NCI-H446 (cell line): Measurements from ENCODE around the gene ZDHHC8.

Experiments
- DNase-seq, 2 experiments: peaks; one replicate each; lab custom pipeline; 2025; lab: John Stamatoyannopoulos, UW

Gene ZDHHC8

DNA sequence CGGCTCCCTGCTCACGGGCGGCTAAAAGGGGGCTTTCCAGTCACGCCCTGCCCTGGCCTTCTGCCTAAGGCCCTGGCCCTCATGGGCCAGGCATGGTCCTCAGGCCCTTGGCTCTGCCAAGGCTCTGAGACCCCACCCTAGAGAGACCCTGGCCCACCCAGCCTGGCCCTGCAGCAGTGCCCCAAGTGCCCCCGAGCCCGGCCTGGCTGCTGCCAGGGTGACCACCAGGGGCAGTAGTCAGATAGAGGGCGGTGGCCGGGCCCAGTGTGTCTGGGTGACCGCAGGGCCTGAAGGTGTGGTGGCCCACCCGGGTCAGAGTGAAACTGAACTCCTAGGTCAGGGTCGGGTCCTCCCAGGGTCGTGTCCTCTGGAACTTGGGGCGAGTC lies 48.6 kb downstream of the ZDHHC8 start:
- no peak for DNase-seq

DNA sequence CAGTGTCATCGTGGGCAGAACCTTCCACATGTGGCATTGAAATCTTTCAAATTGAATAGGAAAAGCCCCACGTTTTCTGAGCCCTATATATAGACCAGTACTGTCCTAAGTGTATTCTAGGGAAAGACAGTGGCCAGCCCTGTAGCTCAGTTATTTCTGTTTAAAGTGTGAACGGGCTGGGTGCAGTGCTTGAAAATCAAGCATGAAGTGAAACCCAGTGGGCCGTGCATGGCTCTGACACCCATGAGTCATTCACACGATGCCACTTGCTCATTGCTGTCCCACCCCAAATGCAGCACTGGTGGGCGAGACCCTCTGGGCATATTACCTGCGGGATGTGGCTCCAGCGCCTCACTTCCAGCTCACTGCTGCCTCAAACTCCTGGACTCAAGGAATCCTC lies 49.0 kb downstream of the ZDHHC8 start:
- DNase-seq = no peak

- DNase-seq = no peak
Observed at GRCh38 chr22:20181194-20181883, 49.7 kb downstream of the ZDHHC8 start.

DNA sequence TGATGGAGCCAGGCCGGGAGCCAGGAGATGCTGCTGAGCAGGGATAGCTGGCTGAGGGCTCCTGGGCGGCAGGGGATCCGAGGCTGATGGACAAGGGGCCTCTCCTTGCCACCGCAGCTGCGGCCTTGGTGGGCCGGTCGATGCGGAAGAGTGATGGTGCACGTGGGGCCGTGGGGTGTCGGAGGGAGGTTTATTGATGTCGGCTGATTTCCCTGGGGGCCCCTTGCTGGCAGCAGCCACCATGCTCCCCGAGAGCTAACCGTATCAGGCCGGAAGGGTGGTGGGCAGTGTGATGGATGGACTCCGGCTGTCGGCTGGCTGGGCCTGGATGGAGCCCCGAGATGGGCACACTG lies 50.3 kb downstream of the ZDHHC8 start:
- no peak for DNase-seq

- no peak for DNase-seq
Observed at GRCh38 chr22:20182365-20182764, 50.8 kb downstream of the ZDHHC8 start.

DNA sequence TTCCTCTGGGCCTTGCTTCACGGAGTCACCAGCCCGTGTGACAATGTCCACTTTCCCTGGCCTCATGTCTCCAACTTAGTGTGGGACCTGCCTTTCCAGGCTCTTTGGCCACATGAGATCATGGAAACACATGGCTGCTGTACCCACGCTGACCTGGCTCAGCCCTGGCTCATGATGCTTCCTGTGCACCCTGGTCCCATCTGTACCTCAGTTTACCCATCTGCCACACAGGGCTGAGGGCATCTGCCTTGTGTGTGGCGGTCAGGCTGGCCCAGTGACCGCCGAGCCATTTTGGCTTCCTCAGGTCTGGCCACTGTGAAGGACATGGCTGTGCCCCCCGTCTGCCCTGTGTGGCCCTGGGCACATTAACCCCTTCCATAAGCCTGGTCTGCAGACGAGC lies 51.5 kb downstream of the ZDHHC8 start:
- DNase-seq = no peak

DNA sequence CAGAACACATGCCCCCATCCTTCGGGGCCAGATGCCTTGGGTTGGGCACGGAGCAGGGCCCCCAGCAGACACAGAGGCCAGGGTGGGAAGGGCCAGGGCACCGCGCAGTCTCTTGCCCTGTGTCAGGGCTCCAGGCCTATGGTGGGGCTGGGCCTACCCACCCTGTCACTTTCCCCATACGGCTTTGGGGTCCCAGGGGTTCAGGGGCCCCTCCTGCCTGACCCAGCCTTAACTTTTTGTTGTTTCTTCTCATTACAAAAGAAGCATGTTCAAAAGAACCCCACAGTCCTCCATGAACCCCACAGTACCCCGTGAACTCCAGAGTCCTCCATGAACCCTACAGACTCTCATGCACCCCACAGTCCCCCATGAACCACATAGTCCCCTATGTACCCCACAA lies 52.2 kb downstream of the ZDHHC8 start:
- no peak for DNase-seq

DNA sequence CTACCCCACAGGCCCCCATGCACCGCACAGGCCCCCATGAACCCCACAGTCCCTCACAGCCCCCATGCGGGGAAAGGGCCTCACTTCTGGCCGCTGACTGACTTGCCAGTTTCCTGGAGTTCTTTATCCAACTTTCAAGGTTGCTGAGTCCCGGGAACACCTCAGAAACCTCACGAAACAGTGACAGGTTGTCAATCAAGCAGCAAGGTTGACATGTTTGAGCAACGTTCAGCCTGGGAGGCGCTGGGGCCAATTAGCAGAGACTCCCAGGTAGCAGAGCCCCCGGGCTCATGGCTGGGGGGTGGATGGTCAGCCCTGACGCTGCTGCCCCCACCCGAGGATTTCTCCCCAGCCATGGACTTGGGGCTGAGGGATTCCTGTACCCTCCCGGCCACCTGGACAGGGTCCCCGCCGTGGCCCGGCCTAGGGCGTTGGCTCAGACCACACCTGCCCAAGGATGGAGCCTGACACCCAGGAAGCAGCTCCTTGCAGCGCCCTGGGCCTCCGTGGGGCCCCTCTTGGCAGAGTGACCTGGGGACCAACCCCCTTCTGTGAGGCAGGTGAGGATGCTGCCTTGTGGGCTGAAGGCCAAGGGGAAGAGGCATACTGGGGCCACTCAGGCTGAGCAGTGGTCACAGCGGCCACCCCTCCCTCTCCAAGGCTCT lies 53.0 kb downstream of the ZDHHC8 start:
- DNase-seq = no peak

DNA sequence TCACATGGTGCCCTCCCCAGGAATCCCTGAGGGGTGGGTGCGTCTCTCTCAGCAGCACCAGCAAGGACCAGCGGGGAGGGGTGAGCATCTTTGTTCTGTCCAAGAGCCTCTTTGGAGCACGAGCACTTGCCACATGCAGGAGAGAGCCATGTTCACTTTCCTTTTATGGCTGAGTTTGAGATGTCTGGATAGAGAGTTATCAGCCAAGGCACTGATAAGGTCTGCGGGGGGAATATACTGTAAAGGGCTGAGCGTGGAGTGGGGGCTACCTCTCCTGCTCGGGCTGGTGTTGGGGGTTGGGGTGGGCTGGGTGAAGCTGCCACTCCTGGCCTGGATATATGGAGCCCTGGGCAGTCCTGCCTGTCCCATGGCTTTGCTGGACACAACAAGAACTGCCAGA lies 54.1 kb downstream of the ZDHHC8 start:
- DNase-seq = no peak

DNA sequence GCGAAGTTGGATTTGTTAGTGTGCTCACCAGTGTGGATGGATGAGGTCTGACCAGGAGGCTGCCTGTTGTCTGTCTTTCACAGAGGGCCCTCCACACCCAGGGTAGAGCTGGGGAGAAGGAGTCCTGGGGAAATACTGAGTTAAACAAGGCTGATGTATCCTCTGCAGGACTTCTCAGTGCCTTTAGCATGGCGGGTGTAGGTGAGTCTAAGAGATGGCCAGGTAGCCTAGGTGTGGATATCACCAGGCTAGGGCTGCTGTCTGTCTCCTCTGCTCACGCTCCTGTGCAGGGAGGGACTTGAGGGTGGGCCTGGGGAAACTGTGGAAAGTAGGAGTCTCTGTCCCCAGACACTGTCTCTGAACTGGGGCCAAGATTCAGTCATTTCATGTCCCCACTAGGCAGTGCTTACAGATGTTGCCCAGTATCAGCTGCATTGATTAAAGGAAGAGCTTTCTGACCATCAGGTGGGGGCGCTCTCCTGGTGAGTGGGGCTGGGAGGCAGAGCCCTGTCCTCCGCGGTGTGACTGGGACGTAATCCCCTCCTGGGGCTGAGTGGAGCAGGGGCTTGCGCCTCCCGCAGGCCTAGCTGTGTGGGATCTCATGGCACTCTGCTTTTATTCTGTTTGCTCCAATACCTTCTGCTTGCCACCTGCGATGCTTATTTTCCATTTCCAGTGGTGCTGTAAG lies 54.7 kb downstream of the ZDHHC8 start:
- no peak for DNase-seq

DNA sequence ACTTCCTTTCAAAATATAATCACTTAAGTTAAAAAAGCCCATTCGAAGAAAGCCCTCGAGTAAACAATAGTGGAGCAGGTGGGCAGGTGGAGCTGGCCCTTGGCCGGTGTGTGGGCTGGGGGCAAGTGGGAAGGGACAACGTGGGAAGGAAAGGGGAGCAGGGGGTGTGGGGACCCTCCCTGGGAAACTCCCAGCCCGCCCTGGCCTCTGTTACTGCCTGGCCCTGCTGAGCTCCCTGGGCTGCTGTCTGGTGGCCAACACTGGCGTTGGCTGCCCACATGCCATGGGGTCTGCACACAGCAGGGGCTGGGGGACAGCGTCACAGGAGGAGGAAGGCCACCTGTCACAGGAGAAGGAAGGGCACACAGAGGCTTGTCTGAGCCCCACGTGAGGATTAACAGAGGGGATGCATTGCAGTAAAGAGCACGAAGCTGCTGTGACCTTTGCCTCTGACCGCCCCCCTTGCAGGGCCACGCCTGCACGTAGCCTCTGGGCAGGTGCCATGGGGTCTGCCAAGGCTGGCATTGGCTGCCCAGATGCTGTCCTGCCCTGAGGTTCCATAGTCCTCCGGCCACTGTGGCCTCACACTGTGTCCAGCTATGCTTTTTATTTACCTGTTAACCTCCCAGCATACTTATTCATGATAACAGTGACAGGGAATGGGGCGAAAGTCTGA lies 55.4 kb downstream of the ZDHHC8 start:
- DNase-seq = no peak

GRCh38 chr22:20187777-20188566 lies 56.4 kb downstream of the ZDHHC8 start:
- DNase-seq = no peak

- no peak for DNase-seq
Observed at GRCh38 chr22:20188567-20188877, 56.9 kb downstream of the ZDHHC8 start.

DNA sequence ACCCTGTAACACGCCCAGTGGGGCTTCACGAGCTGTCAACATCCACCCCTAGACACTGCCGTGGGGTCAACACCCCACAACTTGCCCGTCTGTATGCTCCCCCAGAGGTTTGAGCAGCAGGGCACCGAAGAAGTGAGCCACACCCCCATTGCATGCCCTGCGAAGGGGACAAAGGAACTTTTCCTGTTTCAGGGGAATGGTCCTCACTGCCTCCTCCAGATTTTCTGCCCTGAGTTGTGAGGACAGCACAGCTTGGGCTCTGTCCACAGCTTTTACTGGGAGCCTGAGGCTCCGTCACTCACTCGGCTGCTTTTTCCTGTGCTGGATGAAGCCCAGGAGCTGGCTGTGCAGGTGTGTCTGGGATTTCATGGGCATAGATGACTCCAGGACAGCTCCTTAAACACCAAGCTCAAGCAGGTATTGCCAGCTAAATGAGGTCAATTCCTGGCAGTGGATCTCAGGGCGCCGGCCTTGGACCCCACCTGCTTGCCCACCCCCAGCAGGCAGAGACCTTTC lies 59.5 kb downstream of the ZDHHC8 start:
- DNase-seq = no peak

- no peak for DNase-seq
Observed at GRCh38 chr22:20191803-20192202, 60.2 kb downstream of the ZDHHC8 start.

DNA sequence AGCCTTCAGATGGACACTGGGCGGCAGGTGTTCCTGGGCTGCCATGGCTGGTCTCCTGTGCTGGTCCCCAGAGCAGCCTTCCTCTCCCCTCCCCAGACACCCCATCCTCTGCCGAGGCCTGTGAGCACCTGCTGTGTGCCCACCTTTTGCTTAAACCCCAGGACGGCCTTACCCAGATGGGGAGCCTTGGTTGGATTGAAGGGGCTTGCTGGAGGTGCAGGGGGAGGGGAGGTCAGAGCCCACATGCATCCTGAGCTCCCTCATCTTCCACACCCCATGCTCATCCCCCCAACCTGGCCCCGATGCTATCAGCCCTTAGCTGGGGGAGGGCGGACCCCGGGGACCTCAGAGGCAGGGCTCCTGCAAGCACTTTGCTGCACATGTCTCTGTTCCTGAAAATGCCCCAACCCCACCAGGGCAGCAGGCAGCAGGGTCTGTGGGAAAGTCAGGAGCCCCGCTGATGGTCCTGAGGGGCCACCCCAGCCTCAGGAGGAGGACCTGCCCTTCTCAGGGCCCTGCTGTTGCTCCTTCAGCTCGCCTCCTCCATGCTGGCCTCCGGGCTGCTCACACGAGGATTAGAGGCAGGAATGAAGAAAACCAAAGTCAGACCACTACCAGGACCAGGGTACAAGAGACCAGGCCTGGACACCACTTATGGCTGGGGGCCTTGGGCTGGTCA lies 60.8 kb downstream of the ZDHHC8 start:
- no peak for DNase-seq

DNA sequence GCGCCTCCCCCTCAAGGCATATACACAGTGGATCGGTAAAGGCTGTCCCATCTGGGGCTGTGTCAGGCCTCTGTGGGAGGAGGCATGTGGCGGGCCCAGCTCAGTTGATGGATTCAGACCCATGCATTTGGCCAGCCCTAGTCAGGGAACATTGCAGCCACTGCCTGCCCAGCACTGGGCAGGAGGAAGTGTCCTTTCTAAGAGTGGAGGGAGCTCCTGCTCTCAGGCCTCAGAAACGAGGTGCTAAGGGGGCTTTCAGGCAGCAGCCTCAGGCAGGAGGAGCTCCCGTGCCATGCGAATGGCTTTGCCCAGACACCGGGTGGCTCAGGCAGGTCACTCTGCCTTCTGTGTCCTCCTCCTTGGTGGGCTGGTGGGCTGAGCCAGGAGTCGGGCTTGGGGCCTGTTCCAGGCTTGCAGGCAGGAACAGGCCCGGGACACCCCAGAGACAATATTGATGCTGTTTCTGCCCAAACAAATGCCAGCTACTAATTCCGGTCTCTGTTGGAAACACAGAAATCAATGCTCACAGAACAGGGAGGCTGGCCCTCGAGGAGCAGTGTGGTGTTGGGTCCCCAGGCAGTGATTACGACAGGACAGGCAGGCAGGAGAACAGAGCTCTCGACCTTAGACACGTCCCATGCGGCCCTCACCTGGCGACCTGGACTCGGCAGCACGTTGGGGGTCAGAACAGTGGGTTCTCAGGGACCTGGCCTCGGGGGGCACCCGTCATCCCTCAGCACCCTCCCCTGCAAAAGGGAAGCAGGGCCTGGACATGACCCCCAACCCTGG lies 61.6 kb downstream of the ZDHHC8 start:
- no peak for DNase-seq

DNA sequence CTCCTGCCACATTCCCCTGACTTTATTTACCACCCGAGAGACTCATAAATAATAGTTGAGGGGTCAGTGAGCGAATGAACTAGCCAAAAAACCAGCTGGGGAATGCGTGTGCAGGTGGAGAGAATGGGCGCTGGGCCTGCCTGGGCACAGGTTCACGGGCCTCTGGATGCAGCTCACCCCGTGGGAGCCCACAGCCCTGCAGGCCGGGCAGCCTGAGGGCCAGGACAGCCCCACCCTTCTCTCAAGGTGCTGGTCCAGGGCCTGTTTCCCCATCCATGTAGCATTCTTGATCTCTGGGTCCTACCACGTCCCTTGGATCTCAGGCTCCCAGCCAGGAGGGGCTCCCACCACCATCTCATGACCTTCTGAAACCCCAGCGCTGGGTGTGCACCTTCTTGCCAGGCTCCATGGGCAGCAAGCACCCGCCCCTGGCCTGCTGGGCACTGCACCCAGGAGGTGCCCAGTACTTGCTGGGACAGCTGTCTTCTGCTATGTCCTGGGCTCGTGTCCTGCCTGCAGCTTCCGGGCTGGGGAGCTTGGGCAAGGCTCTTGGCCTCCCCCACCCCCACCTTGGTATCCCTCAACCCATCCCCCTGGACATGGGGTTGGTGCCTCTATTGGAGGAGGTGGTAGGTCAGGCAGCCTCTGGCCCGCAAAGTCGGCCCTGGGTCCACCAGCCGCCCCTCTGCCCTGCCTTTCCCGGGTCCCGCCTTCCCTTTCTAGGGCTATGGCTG lies 62.3 kb downstream of the ZDHHC8 start:
- DNase-seq = no peak

- DNase-seq = no peak
Observed at GRCh38 chr22:20194681-20195593, 63.3 kb downstream of the ZDHHC8 start.
